8988T (cell line): Measurements from ENCODE around the gene LRRC57.
"Not testable (repeated sequence)": the region's sequence is repeated elsewhere in the genome, so short reads cannot be mapped to it uniquely, and the experiment has no call there.

Source experiments
- DNase-seq: peaks from one replicate; pipeline ENCODE4 v3.0.0; 2011

LRRC57 gene

GRCh38 chr15:42548249-42549031 is at the start of gene LRRC57, which contains the start of gene HAUS2:
LRRC57 (minus strand) TSS chr15:42548793; CDS start chr15:42548434, 359 bp downstream.
HAUS2 (plus strand) TSS chr15:42548838; CDS start chr15:42548873, 35 bp downstream.
- peak; percentile 72 for DNase-seq

GRCh38 chr15:42595626-42596240 is 47.1 kb upstream of the LRRC57 start:
- DNase-seq, result no peak

DNA sequence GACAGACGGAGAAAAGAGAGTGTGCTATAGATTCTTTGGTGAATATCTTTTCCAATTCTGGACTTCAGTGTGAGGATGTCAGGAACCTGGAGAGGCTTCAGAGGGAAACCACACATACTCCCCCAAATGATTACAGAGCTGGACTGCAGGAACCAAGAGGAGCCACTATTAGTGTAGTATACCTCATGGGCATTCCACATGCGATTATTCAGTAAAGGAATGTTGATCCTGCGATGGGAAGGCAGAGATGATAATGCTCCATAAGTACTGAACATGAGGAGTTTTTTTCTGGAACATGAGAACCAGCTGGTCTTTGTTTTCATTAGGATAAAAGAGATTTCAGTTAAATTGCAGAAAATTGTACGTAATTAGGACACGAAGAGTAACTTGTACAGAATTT is 45.5 kb upstream of the LRRC57 start:
- DNase-seq, result no peak

DNA sequence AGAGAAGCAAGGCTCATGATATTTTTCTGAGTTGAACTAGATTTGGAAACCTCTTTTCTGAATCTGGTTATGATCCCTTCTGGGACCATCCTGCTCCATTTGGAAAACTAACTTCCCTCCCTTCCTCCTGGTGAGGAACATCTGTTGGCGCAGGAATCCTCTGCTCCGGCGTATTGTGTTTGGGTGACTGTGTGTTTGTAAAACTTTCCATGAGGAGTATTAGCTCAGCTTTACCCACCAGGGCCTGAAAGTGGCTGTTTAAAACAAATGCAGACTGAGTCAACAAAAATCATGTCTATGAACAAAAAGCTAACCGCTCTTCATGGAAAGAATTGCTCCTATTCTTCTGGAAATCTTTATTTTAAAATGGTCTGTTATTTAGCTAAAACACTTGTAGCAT is 44.5 kb upstream of the LRRC57 start:
- DNase-seq, result no peak

- DNase-seq, result no peak
Measured at GRCh38 chr15:42592716-42593115, 44.1 kb upstream of the LRRC57 start.

- no peak for DNase-seq
Measured at GRCh38 chr15:42591238-42591934, 42.8 kb upstream of the LRRC57 start.

DNA sequence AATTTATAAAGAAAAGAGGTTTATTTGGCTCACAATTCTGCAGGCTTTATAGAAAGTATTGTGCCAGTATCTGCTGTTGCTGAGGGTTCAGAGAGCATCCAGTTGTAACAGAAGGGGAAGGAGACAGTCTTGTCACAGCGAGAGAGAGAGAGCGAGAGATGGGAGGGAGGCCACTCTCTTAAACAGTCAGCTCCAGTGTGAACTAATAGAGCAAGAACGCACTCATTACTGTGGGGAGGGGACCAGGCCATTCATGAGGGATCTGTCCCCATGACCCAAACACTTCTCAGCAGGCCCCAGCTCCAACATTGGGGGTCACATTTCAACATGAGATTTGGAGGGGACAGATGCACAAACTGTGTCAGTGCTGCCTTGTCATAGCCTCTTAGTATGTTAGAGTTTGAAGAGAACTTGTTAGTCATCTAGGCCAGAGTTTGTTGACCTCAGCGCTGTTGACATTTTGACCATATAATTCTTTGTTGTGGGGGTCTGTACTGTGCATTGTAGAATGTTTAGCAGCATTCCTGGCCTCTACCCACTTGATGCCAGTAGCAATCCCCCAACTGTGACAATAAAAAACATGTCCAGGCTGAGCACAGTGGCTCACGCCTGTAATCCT is 42.1 kb upstream of the LRRC57 start:
- no peak for DNase-seq

GRCh38 chr15:42584031-42584765 is 35.6 kb upstream of the LRRC57 start:
- no peak for DNase-seq

DNA sequence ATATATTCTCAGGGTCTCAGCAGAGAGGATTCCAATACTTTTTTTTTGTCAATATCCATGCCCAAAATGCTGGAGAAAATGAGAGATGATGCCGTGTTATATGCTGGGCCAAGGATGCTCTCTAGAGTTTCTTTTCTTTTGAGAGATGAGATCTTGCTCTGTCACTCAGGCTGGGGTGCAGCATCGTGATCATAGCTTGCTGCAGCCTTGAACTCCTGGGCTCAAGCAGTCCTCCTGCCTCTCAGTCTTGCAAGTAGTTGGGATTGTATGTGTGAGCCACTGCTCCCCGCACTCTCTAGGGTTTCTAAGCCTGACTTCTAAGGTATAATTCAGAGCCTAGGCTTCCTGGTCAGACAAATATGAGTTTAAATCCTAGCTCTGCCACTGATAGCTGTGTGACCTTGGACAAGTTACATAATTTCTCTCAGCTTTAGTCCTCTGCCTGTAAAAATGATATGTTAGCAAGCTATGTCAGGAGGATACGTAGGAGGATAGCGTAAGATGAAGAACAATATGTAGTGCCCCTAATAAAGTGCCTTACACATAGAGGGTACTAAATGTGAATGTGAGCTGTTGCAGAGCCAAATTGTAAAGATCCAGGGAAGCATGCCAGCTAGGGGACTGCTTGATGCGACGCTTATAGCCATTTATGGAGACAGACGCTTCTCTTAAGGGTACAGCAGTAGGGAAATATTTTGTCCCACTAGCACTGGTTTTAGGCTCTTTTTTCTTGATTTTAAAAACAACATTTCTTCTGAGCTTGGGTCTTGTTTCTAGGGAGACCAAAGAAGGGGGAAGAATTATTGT is 34.2 kb upstream of the LRRC57 start:
- no peak for DNase-seq

DNA sequence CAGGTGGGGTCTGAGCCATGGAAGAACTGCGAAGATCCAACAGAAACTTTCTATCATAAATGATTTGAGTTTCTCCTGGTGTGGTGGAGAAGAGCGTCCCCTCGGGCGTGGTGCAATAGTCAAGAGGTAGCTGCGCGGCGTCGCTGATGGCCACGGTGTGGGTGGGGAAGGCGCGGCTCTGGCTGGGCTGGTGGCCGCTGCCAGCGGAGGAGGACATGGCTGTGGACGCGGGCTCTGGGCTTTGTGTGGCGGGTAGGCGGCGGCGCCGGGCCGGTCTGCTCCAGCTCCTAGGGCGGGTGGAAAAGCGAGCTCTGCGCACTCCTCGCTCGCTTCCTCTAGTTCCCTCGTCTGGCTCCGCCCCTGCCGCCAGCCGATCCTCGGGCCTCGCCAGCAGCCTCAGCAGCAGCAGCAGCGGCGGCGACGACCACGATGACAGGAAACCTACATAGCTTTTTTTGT is 32.7 kb upstream of the LRRC57 start:
- peak; percentile 51 for DNase-seq

DNA sequence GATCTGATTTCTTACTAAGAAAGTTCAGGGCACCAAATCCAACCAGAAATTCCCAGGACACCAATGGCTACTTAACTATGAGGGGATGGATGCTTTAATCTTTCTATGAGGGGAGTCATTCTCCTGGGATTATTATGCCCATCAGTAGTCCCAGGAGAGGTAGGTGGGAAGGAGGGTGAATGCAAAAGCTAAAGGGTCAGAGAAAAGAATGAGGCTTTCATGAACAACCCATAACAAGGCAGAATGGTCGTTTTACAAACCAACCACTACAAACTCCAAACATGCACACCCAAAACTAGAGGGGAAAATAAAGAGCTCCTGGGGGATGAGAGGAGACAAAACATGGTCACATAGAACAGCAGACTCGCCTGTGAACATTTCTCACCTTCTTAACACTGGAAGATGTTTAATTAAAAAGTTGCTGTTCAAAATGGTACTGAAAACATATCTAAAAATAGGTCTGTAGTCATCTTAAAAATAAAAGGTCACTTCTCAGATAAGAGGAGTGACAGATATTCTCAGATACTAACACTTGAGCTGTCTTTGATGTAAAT is 30.5 kb upstream of the LRRC57 start:
- DNase-seq, result no peak

DNA sequence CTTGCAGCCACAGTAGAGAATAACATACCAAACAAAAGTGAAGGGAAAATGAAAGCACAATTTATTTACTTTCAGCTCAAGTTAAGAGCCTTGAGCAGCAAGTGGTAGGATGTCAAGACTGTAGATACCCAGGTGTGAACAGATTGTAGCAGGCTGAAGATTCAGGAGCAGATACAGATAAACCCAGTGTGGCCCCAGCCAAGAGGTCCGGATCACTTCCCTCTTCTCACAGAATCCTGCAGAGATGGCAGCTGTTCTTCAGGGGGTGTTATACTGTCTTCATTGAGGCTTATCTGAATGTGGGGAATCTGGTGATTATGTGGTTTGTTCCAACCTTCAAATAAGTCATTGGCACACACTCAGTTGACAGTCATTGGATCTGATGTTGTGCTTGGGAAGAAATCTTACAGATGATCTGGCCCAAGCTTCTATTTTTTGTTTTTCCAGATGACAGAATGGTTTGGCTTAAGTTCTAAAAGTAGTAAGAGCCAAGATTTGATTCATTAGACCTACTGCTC is 29.0 kb upstream of the LRRC57 start:
- DNase-seq, result no peak

GRCh38 chr15:42576776-42577175 is 28.2 kb upstream of the LRRC57 start:
- DNase-seq, result no peak

DNA sequence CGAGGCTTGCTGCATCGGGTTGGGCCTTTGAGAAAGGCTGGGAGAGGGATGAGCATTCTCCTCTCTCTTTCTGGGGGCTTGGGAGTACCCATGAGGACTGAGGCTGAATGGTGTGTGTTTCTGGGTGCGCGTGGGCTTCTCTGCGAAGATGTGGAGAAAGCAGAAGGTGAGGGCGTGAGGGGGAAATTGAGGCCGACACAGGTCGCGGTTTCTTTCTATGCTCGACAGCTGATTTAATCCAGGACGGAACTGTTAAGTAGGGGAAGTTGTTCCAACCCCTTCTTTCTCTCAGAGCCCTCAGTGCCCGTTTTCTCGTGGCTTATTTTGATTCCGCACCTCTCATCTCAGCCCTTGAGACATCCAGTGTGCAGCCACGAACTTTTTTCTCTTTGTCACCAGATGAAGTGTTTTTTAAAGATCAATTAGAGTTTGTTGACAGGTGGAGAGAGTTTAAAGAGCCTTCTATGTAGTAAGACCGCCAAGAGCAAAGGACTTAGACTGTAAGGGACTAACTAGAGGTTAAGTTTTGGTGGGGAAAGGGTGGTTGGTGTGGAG is 27.5 kb upstream of the LRRC57 start:
- no peak for DNase-seq

- DNase-seq, result peak; percentile 87
Measured at GRCh38 chr15:42575188-42576039, 26.8 kb upstream of the LRRC57 start, which contains the start of gene STARD9. STARD9 (plus strand) TSS chr15:42575606; CDS start chr15:42575716, 110 bp downstream.

GRCh38 chr15:42558739-42559138 is 10.1 kb upstream of the LRRC57 start:
- DNase-seq, result no peak

DNA sequence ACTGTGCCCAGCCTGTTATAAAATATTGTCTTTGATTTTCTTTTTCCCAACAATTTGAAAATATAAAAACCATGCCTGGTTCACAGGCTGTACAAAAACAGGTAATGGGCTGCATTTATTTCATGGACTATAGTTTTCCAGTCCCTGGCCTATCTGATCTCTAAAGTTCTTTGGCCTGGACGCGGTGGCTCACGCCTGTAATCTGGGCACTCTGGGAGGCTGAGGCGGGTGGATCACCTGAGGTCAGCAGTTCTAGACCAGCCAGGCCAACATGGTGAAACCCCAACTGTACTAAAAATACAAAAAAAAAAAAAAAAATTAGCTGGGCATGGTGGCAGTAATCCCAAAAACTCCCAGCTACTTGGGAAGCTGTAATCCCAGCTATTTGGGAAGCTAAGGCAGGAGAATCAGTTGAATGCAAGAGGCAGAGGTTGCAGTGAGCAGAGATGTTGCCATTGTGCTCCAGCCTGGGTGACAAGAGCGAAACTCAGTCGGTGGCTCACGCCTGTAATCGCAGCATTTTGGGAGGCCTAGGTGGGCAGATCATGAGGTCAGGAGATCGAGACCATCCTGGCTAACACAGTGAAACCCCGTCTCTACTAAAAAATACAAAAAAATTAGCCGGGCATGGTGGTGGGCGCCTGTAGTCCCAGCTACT is 8.1 kb upstream of the LRRC57 start:
- DNase-seq, result not testable (repeated sequence)

- no peak for DNase-seq
Measured at GRCh38 chr15:42553554-42553953, 5.0 kb upstream of the LRRC57 start.
